Uterus (tissue), 2 donors: ENCODE results near the gene COG7.

Source experiments
- POLR2A ChIP-seq, 2 donors: fragments of 450-650 bp; IDR thresholded peaks; one replicate each; pipeline ENCODE4 v1.6.1; 2016; ENCODE audit warnings: antibody characterized with exemption in 2 of 2, mild to moderate bottlenecking in 1 of 2, moderate library complexity in 1 of 2
- TF ChIP-seq, protein P1 (sequence below), 4 experiments: fragments of 200-600 bp in 2 of 4; fragments of 450-650 bp in 2 of 4; sonication (generic) in 2 of 4; IDR thresholded peaks; one replicate each; pipeline ENCODE4 v1.5.1; 2016 to 2019; ENCODE audit warnings: antibody characterized with exemption in 4 of 4, mild to moderate bottlenecking in 2 of 4, moderate library complexity in 1 of 4

DNA sequence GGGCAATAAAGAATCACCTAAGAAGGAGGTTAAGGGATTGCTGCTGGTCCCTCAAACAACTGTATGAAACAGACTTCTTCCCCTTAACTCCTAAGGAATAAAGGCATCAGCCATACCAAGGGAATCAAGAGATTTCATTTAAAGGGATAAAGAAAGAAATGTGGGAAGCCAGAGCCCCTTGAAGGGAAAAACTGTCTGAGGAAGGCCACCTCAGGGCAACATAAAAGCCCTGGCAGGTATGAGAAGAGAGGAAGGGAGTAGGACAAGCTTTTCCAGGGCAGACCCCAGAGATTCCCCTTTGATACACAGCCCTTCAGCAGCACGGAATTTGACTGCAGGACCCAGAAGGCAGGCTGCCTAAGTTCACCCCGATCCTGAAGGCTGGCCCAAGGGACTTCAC lies 43.5 kb downstream of the COG7 start:
- TF ChIP-seq, protein P1, sequence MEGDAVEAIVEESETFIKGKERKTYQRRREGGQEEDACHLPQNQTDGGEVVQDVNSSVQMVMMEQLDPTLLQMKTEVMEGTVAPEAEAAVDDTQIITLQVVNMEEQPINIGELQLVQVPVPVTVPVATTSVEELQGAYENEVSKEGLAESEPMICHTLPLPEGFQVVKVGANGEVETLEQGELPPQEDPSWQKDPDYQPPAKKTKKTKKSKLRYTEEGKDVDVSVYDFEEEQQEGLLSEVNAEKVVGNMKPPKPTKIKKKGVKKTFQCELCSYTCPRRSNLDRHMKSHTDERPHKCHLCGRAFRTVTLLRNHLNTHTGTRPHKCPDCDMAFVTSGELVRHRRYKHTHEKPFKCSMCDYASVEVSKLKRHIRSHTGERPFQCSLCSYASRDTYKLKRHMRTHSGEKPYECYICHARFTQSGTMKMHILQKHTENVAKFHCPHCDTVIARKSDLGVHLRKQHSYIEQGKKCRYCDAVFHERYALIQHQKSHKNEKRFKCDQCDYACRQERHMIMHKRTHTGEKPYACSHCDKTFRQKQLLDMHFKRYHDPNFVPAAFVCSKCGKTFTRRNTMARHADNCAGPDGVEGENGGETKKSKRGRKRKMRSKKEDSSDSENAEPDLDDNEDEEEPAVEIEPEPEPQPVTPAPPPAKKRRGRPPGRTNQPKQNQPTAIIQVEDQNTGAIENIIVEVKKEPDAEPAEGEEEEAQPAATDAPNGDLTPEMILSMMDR (IDR thresholded peaks at IDR 0.05) = no peak
- no peak for TF ChIP-seq POLR2A (IDR thresholded peaks at IDR 0.05)
